Stimulated activated CD8-positive, alpha-beta memory T cell treated with anti-CD3 and anti-CD28 coated beads, Interleukin-15, amount 100 ng/mL, for 4 hours (primary cell): ENCODE data around the gene REEP1.

ENCODE experiments used
- DNase-seq, 2 donors: peaks; one replicate each; pipeline ENCODE4 v3.0.0-alpha.2; 2020; ENCODE audit warnings: low read depth in 2 of 2

Gene REEP1

GRCh38 chr2:86195808-86196387 is 141.5 kb downstream of the REEP1 start:
- no peak for DNase-seq

DNA sequence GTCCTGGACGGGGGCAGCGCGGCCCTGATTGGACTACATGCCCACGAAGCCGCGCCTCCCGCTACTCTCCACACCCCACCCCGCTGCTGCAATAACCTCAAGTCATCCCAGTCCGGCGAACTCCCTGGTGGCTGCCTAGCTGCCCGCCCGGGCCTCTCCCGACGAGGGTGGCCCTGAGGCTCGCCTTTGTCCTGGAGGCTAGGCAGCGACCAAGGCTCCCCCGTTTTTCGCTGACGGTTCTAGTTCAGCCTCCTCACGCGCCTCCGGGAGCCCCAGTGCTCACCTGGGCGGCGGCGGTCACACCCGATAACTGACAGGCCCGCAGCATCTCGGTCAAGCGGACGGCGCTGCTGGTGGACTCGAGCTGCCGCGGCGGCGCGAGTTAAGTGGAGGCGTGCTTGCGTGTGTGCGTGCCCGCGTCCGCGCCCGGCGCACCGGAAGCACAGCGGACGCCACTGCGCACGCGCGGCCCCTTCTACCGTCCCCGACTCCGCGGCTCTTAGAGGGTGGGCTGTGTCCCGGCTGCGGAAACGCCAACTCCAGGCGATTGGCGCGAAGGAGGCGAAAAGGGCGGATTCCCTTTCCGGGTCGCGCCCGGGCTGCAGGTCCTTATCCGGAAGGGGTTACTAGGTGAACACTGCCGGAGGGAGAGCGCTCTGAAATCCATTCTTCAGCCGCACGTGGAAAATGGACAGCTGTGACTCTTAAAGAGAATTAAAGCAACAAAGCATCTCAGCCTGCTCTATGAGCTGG is 142.2 kb downstream of the REEP1 start, which contains the start of gene IMMT:
IMMT (minus strand) TSS at position 408 of the 753 bp plus-strand sequence; CDS start at position 328, 80 bp downstream.
- peak; percentile 80 to 91 for DNase-seq

DNA sequence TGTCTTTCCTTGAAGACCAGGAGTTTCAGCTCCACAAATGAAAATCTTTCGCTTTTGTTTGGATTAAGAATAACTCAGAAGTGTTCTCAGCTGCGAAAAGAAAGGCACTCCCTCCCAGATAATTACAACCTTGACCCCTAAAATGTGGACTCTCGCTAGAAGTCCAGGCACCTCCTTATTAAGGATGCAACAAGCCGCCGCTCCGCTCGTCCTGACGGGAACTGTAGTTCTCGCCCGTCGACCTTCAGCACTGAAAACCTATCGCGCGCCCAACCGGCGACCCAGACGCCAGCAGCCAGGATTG is 142.7 kb downstream of the REEP1 start:
- DNase-seq = no peak

DNA sequence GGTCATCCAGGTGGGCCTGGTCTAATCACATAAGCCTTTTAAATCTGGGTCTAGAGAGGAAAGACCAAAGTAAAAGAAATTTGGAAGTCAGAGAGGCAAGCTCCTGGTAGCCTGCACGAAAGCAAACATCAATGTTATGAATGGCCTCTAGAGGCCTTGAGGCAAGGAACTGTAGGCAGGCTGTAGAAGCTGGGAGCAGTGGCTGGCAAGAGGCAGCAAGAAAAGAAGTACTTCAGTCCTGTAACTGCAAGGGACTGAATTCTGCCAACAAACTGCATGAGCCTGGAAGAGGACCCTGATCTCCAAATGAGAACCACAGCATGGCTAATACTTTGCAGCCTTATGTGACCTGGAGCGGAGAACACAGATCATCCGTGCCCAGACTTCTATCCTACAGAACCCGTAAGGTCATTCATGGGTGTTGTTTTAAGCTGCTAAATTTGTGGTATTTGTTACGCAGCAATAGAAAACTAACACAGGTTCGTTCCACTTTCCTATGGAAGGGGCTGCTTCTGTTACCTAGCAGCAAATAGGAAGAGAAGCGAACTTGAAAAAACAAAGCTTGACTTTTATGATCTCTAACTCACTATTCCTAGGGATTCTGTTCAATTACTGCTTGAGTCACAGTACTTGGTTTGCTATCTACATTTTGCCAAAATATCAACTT is 143.4 kb downstream of the REEP1 start:
- DNase-seq = no peak

GRCh38 chr2:86189782-86190416 is 147.5 kb downstream of the REEP1 start:
- DNase-seq = no peak

- DNase-seq = no peak
Measured at GRCh38 chr2:86186431-86186830, 151.0 kb downstream of the REEP1 start.

DNA sequence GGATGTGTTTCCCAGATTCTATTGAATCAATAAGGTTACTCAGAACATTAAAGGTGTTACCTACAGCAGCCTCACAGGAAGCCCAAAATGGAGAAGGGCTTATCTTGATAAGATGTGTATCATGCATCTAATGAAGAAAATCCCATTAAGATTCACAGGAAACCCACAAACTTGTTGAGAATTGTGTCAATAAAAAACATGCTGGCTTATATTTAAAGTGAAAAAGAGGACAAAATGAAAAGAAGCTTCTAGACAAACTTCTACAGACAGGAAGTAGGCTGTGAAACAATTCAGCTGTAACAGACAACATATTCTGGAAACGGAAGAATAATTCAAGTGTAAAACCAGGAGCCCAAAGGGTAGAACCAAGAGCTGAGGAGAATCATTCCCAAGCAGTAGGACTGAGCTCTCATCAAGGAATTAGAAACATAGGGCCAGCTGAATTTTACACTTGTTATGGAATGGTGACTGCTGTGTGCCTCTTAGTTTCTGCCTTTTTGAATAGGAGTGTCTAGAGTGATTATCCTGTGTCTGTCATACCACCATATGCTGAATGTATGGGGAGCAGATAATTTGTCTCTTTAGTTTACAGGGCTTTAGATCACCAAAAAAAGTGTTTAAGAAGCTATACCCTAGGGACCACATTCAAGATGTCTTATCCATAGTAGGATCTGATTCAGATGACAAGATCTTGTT is 151.8 kb downstream of the REEP1 start:
- no peak for DNase-seq

DNA sequence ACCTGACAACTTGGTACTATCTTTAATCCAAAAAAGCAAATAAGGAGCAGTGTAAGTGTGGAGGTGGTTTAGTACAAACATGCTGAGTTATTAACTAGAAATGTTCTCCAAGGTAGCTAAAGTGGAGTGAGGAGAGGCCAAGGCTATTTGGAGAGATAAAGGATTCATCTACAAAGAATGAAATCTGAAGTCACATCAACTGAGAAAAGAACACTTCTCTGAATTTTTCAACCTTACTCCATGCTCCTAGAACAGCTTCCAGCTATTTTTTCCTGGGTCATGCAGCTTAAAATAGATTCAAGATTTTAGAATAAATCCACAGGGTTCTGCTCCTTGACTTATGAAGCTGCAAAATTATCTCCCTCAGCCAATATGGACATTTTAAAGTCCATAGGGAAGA is 160.8 kb downstream of the REEP1 start:
- no peak for DNase-seq

DNA sequence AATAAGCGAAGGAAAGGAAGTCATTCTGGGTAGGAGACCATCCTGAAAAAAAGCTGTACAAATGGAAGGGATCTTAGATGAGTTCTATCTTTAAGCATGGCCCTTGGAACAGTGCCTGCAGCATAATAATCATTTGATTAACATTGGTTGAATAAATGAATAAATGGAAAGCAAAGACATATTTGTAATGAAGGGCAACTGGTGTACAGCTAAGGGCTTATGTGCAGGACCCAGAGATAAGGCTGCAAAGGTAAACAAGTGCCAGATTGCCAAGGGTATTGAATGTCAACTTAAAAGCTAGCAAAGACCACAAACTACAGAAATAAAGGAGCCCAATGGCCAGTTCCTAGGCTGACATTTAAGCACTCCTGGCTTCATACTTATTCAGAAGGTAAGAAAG is 161.6 kb downstream of the REEP1 start:
- DNase-seq = no peak

DNA sequence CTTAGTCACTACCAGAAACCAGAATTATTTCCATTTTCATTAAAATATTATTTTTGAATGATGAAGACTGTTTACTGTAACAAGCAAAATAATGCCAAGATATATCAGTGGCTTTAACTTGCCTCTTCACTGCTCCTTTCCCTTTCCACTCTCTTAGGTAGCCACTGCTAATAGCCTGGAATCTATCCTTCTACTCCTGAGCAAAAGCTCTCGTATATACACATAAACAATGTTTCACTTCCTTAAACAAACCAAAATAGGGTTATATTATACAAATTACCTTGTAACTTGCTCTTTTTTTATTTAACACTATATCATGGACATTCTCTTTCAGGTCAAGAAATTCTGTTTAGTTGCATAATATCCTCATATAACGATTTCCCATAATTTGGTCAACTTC is 163.0 kb downstream of the REEP1 start:
- DNase-seq = no peak

- DNase-seq = no peak
Measured at GRCh38 chr2:86172610-86173009, 164.8 kb downstream of the REEP1 start.

GRCh38 chr2:86171295-86171694 is 166.1 kb downstream of the REEP1 start:
- DNase-seq = no peak

GRCh38 chr2:86170449-86170848 is 167.0 kb downstream of the REEP1 start:
- DNase-seq = no peak
